DLD1 (cell line): ENCODE results near the gene CLIP3.
"Not testable (repeated sequence)": the region's sequence is repeated elsewhere in the genome, so short reads cannot be mapped to it uniquely, and the experiment has no call there.

ENCODE experiments used
- in situ Hi-C: cut with HindIII; loops from 2 replicates; pipeline ENCODE4 v1.10.0; 2017; ENCODE audit warnings: low sequenced_read_pairs

Gene CLIP3

GRCh38 chr19:36032251-36033104, at the start of gene CLIP3:
CLIP3 (minus strand) TSS chr19:36032873; CDS start chr19:36032357, 516 bp downstream.
- in situ Hi-C loops = no loop called here

DNA sequence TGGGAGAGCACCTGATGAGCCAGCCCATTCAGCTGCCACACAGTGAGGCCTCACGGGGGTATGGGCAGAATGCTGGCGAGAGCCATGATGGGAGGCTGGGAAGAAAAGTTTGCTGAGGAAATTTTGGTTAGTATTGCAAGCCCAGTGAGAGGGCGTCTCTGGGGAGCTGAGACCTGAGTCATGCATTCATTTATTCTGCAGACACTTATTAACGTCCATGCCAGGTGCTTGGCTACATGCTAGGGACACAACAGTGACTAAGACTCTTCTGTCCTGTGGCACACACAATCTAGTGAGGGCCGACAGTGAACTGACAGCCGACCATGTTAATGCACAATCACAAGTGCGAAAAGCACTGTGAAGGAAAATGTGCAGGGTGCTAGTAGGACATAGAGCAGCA, 49.2 kb upstream of the CLIP3 start:
- in situ Hi-C loops = no loop called here

GRCh38 chr19:36081385-36081784, 48.7 kb upstream of the CLIP3 start:
- in situ Hi-C loops = no loop called here

GRCh38 chr19:36079389-36079945, 46.8 kb upstream of the CLIP3 start:
- in situ Hi-C loops = no loop called here

GRCh38 chr19:36073121-36073876, 40.6 kb upstream of the CLIP3 start:
- in situ Hi-C loops = no loop called here

DNA sequence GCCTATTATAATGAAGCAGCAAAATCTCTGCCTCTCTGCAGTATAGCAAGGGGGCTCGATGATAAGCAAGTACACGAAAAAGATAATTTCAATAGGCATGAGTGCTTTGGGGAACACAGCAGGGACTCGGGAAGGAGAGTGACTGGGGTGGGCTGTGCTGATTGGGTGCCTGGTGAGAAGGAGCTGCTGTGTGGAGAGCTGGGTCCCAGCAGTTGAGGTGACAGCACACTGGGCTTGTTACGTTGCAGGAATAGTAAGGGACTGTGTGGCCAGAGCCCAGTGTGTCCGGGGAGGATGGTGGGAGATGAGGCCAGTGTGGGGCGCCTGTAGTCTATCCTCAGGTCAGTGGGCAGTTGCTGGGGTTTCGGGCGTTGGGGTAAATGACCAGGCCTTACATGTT, 39.4 kb upstream of the CLIP3 start:
- in situ Hi-C loops = no loop called here

DNA sequence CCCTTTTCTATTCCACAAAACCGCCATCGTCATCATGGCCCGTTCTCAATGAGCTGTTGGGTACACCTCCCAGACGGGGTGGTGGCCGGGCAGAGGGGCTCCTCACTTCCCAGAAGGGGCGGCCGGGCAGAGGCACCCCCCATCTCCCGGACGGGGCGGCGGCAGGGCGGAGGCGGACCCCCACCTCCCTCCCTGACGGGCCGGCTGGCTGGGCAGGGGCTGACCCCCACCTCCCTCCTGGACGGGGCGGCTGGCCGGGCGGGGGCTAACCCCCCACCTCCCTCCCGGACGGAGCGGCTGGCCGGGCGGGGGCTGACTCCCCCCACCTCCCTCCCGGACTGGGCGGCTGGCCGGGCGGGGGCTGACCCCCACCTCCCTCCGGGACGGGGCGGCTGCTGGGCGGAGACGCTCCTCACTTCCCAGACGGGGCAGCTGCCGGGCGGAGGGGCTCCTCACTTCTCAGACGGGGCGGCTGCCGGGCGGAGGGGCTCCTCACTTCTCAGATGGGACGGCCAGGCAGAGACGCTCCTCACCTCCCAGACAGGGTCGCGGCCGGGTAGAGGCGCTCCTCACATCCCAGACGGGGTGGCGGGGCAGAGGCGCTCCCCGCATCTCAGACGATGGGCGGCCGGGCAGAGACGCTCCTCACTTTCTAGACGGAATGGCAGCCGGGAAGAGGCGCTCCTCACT, 36.3 kb upstream of the CLIP3 start:
- in situ Hi-C loops = not testable (repeated sequence)

GRCh38 chr19:36067681-36068080, 35.0 kb upstream of the CLIP3 start:
- in situ Hi-C loops = no loop called here

DNA sequence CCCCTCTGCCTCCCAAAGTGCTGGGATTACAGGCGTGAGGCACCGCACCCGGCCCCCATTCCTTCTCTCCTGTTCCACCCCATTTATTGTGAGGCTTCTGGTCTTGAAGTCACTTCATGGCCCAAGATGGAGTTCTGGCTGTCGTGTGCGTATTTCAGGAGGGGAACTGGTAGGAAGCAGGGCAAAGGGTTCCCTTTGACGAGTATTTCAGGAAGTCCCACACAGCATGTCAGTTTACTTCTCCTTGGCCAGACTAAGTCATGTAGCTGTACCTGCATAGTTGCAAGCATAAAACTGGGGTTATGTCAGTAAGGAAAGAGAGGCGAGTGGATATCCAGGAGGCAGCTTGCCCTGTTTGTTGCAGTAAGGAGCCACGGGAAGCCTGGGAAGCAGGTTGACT, 32.2 kb upstream of the CLIP3 start:
- in situ Hi-C loops = no loop called here

DNA sequence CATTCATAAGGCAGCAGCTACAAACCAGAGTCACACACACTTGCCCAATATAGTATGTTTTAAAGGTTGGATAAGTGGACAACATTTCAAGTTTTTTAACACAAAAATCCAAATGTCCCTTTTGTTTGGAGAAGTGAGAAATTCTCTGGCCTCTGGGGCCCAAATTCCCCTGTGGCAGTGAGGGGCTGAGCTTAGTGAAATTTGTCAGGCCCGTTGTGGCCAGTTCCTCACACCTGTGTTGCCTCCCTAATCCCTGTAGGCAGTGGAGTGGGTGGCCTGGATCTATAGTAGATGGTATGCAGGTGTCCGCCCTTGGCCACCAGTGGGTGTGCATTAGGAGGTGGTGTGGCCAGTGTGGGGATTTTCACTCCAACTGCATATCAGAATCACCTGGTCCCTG, 28.7 kb upstream of the CLIP3 start:
- in situ Hi-C loops = no loop called here

GRCh38 chr19:36060430-36060829, 27.8 kb upstream of the CLIP3 start:
- in situ Hi-C loops = no loop called here

GRCh38 chr19:36059180-36059910, 26.7 kb upstream of the CLIP3 start:
- in situ Hi-C loops = no loop called here

GRCh38 chr19:36058481-36059179, 26.0 kb upstream of the CLIP3 start:
- in situ Hi-C loops = no loop called here

- in situ Hi-C loops = no loop called here
These were observed 22.3 kb upstream of the CLIP3 start, which contains the start of gene WDR62 for GRCh38 chr19:36054733-36055686. WDR62 (plus strand) TSS chr19:36054897; CDS start chr19:36054972, 75 bp downstream.

GRCh38 chr19:36054119-36054732, 21.6 kb upstream of the CLIP3 start, which contains the start of gene THAP8:
THAP8 (minus strand) TSS chr19:36054285; CDS start chr19:36054217, 68 bp downstream.
- in situ Hi-C loops = no loop called here

- in situ Hi-C loops = no loop called here
These were observed 19.0 kb upstream of the CLIP3 start for GRCh38 chr19:36051637-36052036.

- in situ Hi-C loops = no loop called here
These were observed 18.6 kb upstream of the CLIP3 start for GRCh38 chr19:36051236-36051635.

DNA sequence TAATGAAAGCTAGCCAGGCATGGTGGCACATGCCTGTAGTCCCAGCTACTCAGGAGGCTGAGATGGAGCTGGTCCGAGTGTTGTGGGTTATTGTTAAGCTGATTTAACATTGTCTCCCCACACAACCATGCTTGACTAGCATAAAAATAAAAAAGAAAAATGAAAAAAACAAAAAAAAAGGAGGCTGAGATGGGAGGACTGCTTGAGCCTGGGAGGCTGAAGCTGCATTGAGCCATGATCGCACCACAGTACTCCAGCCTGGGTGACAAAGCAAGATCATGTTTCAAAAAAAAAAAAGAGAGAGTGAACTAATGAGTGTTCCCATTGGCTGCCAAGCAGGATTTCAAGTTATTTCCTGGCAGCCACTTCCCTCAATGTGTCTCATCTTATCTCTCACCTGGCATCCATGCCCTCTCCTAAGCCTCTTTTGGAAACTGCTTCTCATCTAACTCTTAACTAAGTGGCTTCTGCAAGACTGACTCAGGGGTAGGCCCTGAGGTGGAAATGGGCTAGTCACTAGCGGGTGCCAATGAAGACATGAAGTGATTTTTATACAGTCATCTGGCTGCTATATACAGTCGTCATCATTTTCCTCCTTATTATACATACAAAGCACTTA, 16.5 kb upstream of the CLIP3 start:
- in situ Hi-C loops = no loop called here
